HEK293 (cell line): ENCODE data around the gene ARHGAP6.
"Not testable (repeated sequence)": the region's sequence is repeated elsewhere in the genome, so short reads cannot be mapped to it uniquely, and the experiment has no call there.

ENCODE experiments used
- ZNF350 ChIP-seq: fragments of 450-650 bp; formaldehyde crosslinking; IDR thresholded peaks from 2 replicates; pipeline ENCODE4 v1.5.0; 2017; ENCODE audit warnings: missing biosample characterization, mild to moderate bottlenecking, missing genetic modification characterization
- TF ChIP-seq, protein P1 (sequence below): fragments of 450-650 bp; formaldehyde crosslinking; IDR thresholded peaks from 2 replicates; pipeline ENCODE4 v1.5.1; 2016; ENCODE audit warnings: missing biosample characterization, missing genetic modification characterization
- TF ChIP-seq, protein P2 (sequence below): fragments of 450-650 bp; formaldehyde crosslinking; IDR thresholded peaks from 2 replicates; pipeline ENCODE4 v1.5.1; 2016; ENCODE audit warnings: missing biosample characterization, missing genetic modification characterization
- TF ChIP-seq, protein P3 (sequence below): fragments of 450-650 bp; formaldehyde crosslinking; IDR thresholded peaks from 2 replicates; pipeline ENCODE4 v1.5.1; 2016; ENCODE audit warnings: missing biosample characterization, missing genetic modification characterization, low read depth

DNA sequence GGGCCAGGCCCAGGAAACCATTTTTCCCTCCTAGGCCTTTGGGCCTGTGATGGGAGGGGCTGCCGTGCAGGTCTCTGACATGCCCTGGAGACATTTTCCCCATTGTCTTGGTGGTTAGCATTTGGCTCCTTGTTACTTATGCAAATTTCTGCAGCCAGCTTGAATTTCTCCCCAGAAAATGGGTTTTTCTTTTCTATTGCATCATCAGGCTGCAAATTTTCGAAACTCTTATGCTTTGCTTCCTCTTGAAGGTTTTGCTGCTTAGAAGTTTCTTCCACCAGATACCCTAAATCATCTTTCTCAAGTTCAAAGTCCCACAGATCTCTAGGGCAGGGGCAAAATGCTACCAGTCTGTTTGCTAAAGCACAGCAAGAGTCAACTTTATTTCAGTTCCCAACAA is 430.3 kb downstream of the ARHGAP6 start:
- TF ChIP-seq, protein P1, sequence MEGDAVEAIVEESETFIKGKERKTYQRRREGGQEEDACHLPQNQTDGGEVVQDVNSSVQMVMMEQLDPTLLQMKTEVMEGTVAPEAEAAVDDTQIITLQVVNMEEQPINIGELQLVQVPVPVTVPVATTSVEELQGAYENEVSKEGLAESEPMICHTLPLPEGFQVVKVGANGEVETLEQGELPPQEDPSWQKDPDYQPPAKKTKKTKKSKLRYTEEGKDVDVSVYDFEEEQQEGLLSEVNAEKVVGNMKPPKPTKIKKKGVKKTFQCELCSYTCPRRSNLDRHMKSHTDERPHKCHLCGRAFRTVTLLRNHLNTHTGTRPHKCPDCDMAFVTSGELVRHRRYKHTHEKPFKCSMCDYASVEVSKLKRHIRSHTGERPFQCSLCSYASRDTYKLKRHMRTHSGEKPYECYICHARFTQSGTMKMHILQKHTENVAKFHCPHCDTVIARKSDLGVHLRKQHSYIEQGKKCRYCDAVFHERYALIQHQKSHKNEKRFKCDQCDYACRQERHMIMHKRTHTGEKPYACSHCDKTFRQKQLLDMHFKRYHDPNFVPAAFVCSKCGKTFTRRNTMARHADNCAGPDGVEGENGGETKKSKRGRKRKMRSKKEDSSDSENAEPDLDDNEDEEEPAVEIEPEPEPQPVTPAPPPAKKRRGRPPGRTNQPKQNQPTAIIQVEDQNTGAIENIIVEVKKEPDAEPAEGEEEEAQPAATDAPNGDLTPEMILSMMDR: not testable (repeated sequence)
- TF ChIP-seq, protein P2, sequence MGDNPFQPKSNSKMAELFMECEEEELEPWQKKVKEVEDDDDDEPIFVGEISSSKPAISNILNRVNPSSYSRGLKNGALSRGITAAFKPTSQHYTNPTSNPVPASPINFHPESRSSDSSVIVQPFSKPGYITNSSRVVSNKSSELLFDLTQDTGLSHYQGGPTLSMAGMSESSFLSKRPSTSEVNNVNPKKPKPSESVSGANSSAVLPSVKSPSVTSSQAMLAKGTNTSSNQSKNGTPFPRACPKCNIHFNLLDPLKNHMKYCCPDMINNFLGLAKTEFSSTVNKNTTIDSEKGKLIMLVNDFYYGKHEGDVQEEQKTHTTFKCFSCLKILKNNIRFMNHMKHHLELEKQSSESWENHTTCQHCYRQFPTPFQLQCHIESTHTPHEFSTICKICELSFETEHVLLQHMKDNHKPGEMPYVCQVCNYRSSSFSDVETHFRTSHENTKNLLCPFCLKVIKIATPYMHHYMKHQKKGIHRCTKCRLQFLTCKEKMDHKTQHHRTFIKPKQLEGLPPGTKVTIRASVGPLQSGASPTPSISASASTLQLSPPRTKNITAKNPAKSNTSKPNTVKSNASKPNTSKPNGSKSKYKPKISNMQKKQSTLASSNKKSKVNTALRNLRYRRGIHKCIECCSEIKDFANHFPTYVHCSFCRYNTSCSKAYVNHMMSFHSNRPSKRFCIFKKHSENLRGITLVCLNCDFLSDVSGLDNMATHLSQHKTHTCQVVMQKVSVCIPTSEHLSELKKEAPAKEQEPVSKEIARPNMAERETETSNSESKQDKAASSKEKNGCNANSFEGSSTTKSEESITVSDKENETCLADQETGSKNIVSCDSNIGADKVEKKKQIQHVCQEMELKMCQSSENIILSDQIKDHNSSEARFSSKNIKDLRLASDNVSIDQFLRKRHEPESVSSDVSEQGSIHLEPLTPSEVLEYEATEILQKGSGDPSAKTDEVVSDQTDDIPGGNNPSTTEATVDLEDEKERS (tag by site-specific recombination): not testable (repeated sequence)
- TF ChIP-seq, protein P3, sequence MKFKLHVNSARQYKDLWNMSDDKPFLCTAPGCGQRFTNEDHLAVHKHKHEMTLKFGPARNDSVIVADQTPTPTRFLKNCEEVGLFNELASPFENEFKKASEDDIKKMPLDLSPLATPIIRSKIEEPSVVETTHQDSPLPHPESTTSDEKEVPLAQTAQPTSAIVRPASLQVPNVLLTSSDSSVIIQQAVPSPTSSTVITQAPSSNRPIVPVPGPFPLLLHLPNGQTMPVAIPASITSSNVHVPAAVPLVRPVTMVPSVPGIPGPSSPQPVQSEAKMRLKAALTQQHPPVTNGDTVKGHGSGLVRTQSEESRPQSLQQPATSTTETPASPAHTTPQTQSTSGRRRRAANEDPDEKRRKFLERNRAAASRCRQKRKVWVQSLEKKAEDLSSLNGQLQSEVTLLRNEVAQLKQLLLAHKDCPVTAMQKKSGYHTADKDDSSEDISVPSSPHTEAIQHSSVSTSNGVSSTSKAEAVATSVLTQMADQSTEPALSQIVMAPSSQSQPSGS (tag by site-specific recombination): not testable (repeated sequence)
- TF ChIP-seq ZNF350 (tag by site-specific recombination): not testable (repeated sequence)
